ENCODE data around the gene SEC22C. TPM values are rescaled to one million over a fixed set of nuclear protein-coding genes. Genes with fewer than 3 reads are reported as not detected.
A peak's percentile ranks its signal among the peaks of the same experiment; 100 is the strongest.
"Not testable (repeated sequence)": the region's sequence is repeated elsewhere in the genome, so short reads cannot be mapped to it uniquely, and the experiment has no call there.

The SEC22C gene
- total RNA-seq, 4 donors from 2014 or later: 52.7 to 62.7 (median 57.9) TPM

GRCh38 chr3:42557854-42558253, 23.9 kb downstream of the SEC22C start:
- no peak for DNase-seq (ENCODE audit: extremely low spot score)
- intact Hi-C loops (cut with DNase I): no loop called here
- Histone ChIP-seq H3K36me3 (peaks cover 55 to 98% (median 91%) of the 10 kb centered on the region in 4 donors), H3K4me1 (peaks cover 0 to 9% (median 0%) of the 10 kb centered on the region in 4 donors), H3K27me3 (no peaks in the 10 kb centered on the region), H3K4me3 (no peak overlapping the region), H3K9me3 (no peaks in the 10 kb centered on the region), H3K27ac (replicated peaks in 1 of 4) (no peak overlapping the region)
- TF ChIP-seq, protein P1, sequence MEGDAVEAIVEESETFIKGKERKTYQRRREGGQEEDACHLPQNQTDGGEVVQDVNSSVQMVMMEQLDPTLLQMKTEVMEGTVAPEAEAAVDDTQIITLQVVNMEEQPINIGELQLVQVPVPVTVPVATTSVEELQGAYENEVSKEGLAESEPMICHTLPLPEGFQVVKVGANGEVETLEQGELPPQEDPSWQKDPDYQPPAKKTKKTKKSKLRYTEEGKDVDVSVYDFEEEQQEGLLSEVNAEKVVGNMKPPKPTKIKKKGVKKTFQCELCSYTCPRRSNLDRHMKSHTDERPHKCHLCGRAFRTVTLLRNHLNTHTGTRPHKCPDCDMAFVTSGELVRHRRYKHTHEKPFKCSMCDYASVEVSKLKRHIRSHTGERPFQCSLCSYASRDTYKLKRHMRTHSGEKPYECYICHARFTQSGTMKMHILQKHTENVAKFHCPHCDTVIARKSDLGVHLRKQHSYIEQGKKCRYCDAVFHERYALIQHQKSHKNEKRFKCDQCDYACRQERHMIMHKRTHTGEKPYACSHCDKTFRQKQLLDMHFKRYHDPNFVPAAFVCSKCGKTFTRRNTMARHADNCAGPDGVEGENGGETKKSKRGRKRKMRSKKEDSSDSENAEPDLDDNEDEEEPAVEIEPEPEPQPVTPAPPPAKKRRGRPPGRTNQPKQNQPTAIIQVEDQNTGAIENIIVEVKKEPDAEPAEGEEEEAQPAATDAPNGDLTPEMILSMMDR (IDR thresholded peaks at IDR 0.05): peak in 1 of 3 experiments; percentile 9
- no peak for TF ChIP-seq POLR2AphosphoS5 (IDR thresholded peaks at IDR 0.05)

GRCh38 chr3:42556817-42557216, 24.9 kb downstream of the SEC22C start:
- intact Hi-C loops (cut with DNase I); H3K4me1 ChIP-seq; H3K27ac ChIP-seq (replicated peaks in 1 of 4); DNase-seq (ENCODE audit: extremely low spot score); H3K9me3 ChIP-seq; H3K4me3 ChIP-seq; H3K27me3 ChIP-seq: not testable (repeated sequence)
- WGBS: 96% methylated on average over 6 of the region's 6 CpGs
- peaks cover 55 to 98% (median 87%) of the 10 kb centered on the region in 4 donors for H3K36me3 ChIP-seq

DNA sequence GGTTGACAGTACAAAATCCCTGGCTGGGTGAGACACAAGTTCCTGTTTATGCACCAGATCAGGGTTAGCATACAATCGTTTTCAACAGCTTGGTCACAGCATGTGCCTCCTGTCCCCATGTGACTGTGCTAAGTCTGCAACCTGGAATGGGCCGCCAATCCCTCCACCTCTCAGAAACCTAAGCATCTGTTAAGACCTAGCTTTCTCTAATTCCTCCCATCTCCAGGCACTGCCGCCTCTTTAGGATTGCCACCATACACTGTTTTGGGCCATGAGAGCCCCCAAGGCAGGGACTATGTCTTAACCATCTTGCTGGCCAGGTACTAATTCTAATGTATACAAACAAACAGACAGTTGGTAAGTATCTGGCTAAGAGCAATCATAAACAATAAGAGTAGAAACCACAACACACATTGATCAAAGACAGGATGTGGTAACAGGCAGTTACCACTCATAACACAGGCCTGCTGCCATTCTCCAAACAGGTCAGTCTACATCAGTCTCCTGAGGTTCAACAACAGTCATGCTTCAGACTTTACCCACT, 25.6 kb downstream of the SEC22C start:
- DNase-seq (ENCODE audit: extremely low spot score): peak; percentile 80
- Histone ChIP-seq H3K36me3 (peaks cover 55 to 97% (median 83%) of the 10 kb centered on the region in 4 donors), H3K27me3 (no peaks in the 10 kb centered on the region), H3K27ac (replicated peaks in 1 of 4) (no peak overlapping the region), H3K9me3 (no peaks in the 10 kb centered on the region), H3K4me1 (no peaks in the 10 kb centered on the region), H3K4me3 (no peak overlapping the region)
- WGBS: 70% methylated on average over 3 of the region's 3 CpGs
- intact Hi-C loops (cut with DNase I): no loop called here
- TF ChIP-seq POLR2A (IDR thresholded peaks at IDR 0.05; ENCODE audit: low read depth) (no peak), EP300 (IDR thresholded peaks at IDR 0.05) (no peak), POLR2AphosphoS5 (IDR thresholded peaks at IDR 0.05) (no peak)
- TF ChIP-seq, protein P1 (IDR thresholded peaks at IDR 0.05): no peak

GRCh38 chr3:42552830-42553229, 28.9 kb downstream of the SEC22C start:
- H3K27me3 ChIP-seq: no peaks in the 10 kb centered on the region
- TF ChIP-seq EP300 (IDR thresholded peaks at IDR 0.05) (no peak), POLR2AphosphoS5 (IDR thresholded peaks at IDR 0.05) (no peak), POLR2A (IDR thresholded peaks at IDR 0.05; ENCODE audit: low read depth) (no peak)
- TF ChIP-seq, protein P1 (IDR thresholded peaks at IDR 0.05): no peak
- peaks cover 0 to 1% (median under 1%) of the 10 kb centered on the region in 4 donors for H3K4me1 ChIP-seq
- H3K36me3 ChIP-seq: peaks cover 46 to 93% (median 77%) of the 10 kb centered on the region in 4 donors
- intact Hi-C loops (cut with DNase I): no loop called here
- H3K27ac ChIP-seq (replicated peaks in 1 of 4): no peak overlapping the region
- WGBS: 23% methylated on average over 1 of the region's 1 CpG
- no peak for DNase-seq (ENCODE audit: extremely low spot score)
- no peak overlapping the region for H3K4me3 ChIP-seq
- H3K9me3 ChIP-seq: no peaks in the 10 kb centered on the region

GRCh38 chr3:42550250-42550649, 31.5 kb downstream of the SEC22C start:
- H3K36me3 ChIP-seq: peaks cover 25 to 75% (median 52%) of the 10 kb centered on the region in 4 donors
- no peak for DNase-seq (ENCODE audit: extremely low spot score)
- intact Hi-C loops (cut with DNase I): no loop called here

More at GRCh38 chr3:42550250-42550649, 31.5 kb downstream of the SEC22C start:
- Histone ChIP-seq H3K27me3 (no peaks in the 10 kb centered on the region), H3K4me3 (no peak overlapping the region), H3K9me3 (no peaks in the 10 kb centered on the region), H3K27ac (replicated peaks in 1 of 4) (no peak overlapping the region), H3K4me1 (peaks cover 4 to 17% (median 16%) of the 10 kb centered on the region in 4 donors)
- TF ChIP-seq EP300 (IDR thresholded peaks at IDR 0.05) (no peak), POLR2A (IDR thresholded peaks at IDR 0.05; ENCODE audit: low read depth) (no peak), POLR2AphosphoS5 (IDR thresholded peaks at IDR 0.05) (no peak)
- TF ChIP-seq, protein P1 (IDR thresholded peaks at IDR 0.05): no peak
- WGBS: 90% methylated on average over 1 of the region's 1 CpG

Measured in esophagus muscularis mucosa (tissue), 4 donors.